Medulla oblongata (tissue), 1 donor: ENCODE measurements around the gene LSS.

Experiments
- DNase-seq: peaks from one replicate; pipeline ENCODE4 v3.0.0-alpha.2; 2015; ENCODE audit errors: extremely low spot score

The LSS gene

GRCh38 chr21:46218906-46219590, 9.5 kb downstream of the LSS start:
- DNase-seq = no peak

DNA sequence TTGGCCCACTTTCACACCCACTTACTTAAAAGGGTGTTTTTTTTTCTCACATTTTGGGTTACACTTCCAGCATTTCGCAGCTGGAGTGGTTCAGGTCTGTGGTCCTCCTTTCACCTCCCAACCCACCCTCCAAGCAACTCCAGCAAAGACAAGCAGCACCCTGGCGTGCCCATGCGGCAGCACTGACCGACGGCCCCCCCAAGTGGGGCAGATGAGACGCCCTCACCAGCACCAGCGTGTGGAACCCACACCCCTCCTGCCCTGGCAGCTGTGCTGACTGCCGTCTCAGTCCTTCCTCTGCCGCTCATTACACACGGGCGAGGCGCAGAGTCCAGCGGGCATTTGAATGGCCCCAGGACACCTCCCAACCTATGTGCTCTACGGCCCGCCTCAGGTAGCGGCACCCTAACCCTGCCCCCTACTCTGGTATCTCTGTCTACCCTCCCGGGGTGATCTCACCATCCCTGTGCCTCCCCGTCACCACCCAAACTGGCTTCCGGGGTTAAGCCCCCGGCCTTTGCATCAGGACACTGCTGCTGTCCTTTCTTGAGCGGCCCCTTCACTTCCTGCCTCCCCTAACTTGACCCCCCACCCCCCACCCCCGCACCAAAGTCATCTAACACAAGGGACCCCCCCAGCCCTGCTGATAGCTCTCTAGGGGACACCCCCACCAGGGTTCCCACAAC, 10.9 kb downstream of the LSS start:
- DNase-seq = no peak

GRCh38 chr21:46216132-46216747, 12.3 kb downstream of the LSS start:
- no peak for DNase-seq

DNA sequence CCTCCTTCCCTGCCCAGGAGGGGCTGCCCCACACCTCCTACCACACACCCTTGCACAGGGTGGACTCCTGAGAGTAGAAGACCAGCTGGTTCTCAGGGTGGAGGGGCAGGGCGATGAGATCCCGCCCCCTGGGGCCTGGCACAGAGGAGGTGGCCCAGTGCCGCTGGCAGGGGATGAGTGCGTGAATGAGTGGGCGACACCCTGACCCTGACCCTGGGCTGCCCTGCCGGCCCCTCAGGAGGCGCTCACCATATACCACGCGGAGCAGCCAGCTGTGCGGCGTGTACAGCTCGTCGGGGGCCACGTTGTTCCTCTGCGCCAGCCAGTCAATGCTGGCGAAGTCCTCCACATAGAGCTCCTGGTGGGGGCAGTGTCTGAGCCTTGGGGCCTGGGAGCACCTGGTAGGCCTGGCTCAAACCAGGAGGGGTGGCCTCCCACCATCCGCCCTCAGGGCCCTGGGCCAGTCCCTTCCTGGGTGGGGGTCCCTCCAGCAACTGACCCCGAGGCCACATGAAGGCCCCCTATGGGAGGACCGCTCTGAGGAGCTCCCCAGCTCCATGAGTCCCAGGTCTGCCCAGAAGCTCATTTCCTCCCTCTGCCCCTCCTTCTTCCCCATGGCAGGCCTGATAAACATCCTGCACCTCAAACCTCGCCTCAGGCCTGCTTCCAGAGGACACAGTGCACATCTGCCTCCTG, 13.0 kb downstream of the LSS start:
- DNase-seq = no peak

DNA sequence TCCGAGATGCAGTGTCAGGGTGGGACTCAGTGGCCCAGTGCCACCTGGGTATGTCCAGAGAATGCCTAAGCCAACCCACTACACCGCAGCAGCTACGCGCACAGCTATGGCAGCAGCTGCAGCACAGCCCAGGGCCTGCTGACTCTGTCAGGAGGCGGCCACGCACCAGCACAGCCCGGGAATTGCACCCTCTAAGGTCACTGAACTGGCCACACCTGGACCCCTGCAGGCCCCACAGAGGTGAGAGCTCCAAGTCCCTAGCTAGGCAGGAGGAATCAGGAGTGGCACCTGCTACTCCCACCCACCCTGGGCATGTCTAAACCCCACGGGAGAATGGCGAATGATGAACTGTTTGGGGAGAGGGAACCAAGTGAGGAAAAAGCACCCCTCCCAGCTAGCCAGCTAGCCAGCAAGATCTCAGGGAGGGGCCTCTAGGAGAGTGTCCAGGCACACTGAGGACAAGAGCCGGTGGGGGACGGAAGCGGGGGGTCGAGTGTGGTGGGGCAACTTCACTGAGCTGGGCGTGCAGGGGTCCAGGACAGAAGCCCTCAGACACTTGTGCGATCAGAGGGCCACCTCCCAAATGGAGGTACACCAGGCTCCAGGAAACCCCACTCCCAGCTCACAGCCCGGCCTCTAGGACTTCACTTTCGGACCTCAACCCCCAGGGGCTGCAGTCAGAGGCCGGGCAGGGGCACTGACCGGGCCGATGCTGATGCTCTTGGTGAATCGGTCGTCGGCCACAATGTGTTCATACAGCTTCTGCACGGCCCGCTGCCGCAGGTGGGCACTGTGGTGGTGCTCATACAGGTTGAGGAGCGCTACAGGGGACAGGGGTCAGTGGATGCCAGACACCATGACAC, 13.9 kb downstream of the LSS start:
- DNase-seq = no peak

DNA sequence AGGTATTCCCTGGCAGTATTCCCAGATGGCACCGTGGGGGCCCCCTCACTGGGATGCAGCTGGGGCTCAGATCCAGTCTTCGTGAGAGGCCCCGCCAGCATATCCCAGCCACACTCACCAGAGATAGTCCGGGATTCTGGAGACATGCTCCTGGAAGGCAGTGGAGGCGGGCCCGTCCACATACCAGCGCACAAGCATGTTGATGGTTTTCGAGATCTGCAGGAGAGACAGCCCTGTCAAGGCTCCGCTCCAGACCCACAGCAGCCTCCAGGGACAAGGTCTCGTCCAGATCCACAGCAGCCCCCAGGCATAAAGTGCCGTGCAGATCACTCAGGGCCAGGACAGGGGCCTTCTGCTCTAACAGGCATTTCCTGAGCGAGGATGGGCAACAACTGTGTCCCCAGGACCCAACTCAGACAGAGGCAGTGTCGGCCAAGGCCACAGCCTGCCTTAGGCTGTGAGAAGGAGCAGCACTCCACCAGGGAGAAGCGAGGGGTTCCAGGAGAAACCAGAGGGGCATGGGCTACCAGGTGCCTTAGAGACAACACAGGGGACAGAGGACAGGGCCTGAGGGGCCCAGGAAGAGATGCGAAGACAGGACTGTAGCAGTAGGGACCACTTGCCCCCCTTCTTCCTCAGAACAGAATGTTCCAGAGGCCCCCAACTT, 14.8 kb downstream of the LSS start:
- no peak for DNase-seq

DNA sequence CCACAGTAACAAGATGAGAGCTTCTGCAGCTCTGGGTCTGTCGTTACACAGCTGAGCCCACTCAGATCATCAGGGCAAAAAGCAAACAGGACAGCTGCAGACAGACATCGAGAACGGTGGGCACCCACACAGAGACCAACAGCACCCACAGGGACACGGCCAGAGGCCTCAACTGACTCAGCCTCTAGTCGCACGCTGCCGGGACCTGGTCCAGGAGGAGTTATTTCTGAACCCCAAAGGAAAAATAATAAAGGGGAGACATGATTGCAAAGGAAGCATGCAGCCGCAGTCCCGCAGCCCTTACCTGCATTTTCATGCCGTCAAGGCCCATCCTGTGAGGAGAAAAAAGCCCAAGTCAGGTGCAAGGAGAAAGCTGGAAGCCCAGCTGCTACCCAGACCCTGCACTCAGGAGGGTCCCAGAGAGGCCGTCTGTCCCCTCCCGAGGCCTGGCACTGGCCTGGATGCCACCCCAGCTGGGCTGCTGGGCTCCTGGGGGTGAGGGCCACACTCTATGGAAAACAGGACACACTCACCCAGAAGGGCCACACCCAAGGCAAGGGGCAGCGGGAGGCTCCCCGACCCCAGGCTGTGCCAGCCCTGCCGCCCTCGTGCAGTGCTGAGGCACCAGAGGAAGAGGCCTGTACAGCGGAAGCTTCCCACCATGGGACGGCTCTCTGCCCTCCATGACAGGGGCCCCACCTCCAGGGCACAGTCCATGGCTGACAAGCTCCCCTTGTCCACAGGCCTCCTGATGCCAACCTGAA, 15.7 kb downstream of the LSS start:
- no peak for DNase-seq

- no peak for DNase-seq
These were observed 16.5 kb downstream of the LSS start for GRCh38 chr21:46211786-46212720.

GRCh38 chr21:46211376-46211775, 17.2 kb downstream of the LSS start:
- DNase-seq = no peak

GRCh38 chr21:46210378-46211136, 18.0 kb downstream of the LSS start:
- no peak for DNase-seq

DNA sequence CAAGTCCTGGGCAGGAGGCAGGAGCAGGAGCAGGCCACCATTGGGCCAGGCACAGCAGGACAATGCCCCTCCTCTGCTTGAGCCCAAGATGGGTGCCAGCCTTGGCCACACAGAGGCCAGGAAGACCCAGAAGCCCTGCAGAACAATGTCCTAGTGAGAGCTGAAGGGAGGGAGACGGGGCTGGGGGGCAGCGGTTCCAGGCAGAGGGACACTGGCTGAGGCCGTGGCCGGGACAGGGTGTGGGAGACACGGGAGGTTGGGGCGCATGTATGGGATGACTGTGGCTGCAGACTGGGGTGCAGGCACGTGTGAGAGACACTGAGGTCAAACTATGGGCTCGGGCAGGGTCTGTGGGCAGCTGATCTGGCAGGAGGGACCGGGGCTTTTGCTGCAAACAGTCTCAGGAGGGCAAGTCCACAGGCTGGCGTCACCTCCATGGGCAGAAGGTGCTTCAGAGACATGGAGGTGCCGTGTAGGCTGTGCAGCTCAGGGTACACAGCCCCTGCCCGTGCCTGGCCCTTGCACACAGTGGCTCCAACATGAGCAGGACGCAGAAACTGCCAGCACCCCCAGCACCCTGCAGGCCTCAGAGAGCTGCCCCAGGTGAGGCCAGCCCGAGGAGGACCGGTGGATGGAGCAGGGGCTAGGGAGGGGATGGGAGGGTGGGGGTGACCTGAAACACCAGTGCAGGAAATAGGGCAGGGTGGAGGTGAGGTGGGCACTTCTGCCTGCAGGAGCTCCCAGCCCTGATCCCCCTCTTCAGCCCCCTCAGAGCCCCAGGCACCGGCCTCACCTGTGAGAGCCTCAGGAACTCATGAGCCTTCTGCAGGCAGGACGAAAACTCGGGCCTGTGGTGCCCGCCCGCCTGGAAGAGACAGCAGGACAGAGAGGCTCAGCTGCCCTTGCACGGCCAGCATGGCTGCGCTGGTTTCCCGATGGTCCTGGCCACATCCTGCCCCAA, 19.5 kb downstream of the LSS start:
- no peak for DNase-seq

GRCh38 chr21:46207920-46208591, 20.5 kb downstream of the LSS start:
- DNase-seq = no peak

GRCh38 chr21:46207006-46207919, 21.3 kb downstream of the LSS start:
- no peak for DNase-seq

GRCh38 chr21:46206163-46207005, 22.2 kb downstream of the LSS start:
- no peak for DNase-seq

- DNase-seq = no peak
These were observed 22.8 kb downstream of the LSS start for GRCh38 chr21:46205766-46206162.
